Measurements from ENCODE around the gene GNAQ.

Gene GNAQ

GRCh38 chr9:77803423-77803822 lies 228.2 kb downstream of the GNAQ start:
- DNase-seq (ENCODE audit: low read depth, low spot score) = no peak
- H3K4me3 ChIP-seq (ENCODE audit: low read depth, low read length) = no peak overlapping the region
- ChIA-PET CTCF (interaction anchor here (1.1 to 1.4 kb wide), 2 partner anchors 22 to 232 kb away, joined by 3 to 4 read pairs; no protein-coding TSS in a partner anchor), POLR2A (no interaction called here)
- no peak for TF ChIP-seq CTCF (IDR thresholded peaks at IDR 0.05; ENCODE audit: insufficient read depth, low read length, missing control alignments)

- ChIA-PET POLR2A (no interaction called here), CTCF (interaction anchor here (1.1 to 1.4 kb wide), 4 partner anchors 23 to 233 kb away, joined by 3 to 7 read pairs (median 4); no protein-coding TSS in a partner anchor)
- no peak for TF ChIP-seq CTCF (IDR thresholded peaks at IDR 0.05; ENCODE audit: insufficient read depth, low read length, missing control alignments)
- H3K4me3 ChIP-seq (ENCODE audit: low read depth, low read length) = no peak overlapping the region
- DNase-seq (ENCODE audit: low read depth, low spot score) = no peak
These were observed 228.9 kb downstream of the GNAQ start for GRCh38 chr9:77802515-77803293.

GRCh38 chr9:77802064-77802463 lies 229.5 kb downstream of the GNAQ start:
- DNase-seq (ENCODE audit: low read depth, low spot score) = no peak
- no peak for TF ChIP-seq CTCF (IDR thresholded peaks at IDR 0.05; ENCODE audit: insufficient read depth, low read length, missing control alignments)
- CTCF ChIA-PET = interaction anchor here (0.9 to 1.4 kb wide), 5 partner anchors 9 to 345 kb away, joined by 3 to 7 read pairs (median 3); no protein-coding TSS in a partner anchor
- POLR2A ChIA-PET = no interaction called here
- H3K4me3 ChIP-seq (ENCODE audit: low read depth, low read length) = no peak overlapping the region

GRCh38 chr9:77800924-77801551 lies 230.6 kb downstream of the GNAQ start:
- no peak for DNase-seq (ENCODE audit: low read depth, low spot score)
- CTCF ChIA-PET = interaction anchor here (0.9 to 1.4 kb wide), 4 partner anchors 8 to 344 kb away, joined by 3 to 7 read pairs (median 4); no protein-coding TSS in a partner anchor
- POLR2A ChIA-PET = interaction anchor here (0.6 kb wide), 1 partner anchor 234 kb away, joined by 3 read pairs; no protein-coding TSS in a partner anchor
- no peak for TF ChIP-seq CTCF (IDR thresholded peaks at IDR 0.05; ENCODE audit: insufficient read depth, low read length, missing control alignments)
- H3K4me3 ChIP-seq (ENCODE audit: low read depth, low read length) = no peak overlapping the region

- no peak overlapping the region for H3K4me3 ChIP-seq (ENCODE audit: low read depth, low read length)
- DNase-seq (ENCODE audit: low read depth, low spot score) = no peak
- CTCF ChIA-PET = interaction anchor here (1.0 kb wide), 1 partner anchor 9 kb away, joined by 3 read pairs; no protein-coding TSS in a partner anchor
- TF ChIP-seq CTCF (IDR thresholded peaks at IDR 0.05; ENCODE audit: insufficient read depth, low read length, missing control alignments) = no peak
- POLR2A ChIA-PET = no interaction called here
These were observed 233.5 kb downstream of the GNAQ start for GRCh38 chr9:77798140-77798539.

- no peak overlapping the region for H3K4me3 ChIP-seq (ENCODE audit: low read depth, low read length)
- ChIA-PET CTCF (no interaction called here), POLR2A (no interaction called here)
- DNase-seq (ENCODE audit: low read depth, low spot score) = no peak
- no peak for TF ChIP-seq CTCF (IDR thresholded peaks at IDR 0.05; ENCODE audit: insufficient read depth, low read length, missing control alignments)
These were observed 236.6 kb downstream of the GNAQ start for GRCh38 chr9:77794985-77795384.

All from AG04449 (cell line).